Measurements from ENCODE around the gene PIK3R6.

DNA sequence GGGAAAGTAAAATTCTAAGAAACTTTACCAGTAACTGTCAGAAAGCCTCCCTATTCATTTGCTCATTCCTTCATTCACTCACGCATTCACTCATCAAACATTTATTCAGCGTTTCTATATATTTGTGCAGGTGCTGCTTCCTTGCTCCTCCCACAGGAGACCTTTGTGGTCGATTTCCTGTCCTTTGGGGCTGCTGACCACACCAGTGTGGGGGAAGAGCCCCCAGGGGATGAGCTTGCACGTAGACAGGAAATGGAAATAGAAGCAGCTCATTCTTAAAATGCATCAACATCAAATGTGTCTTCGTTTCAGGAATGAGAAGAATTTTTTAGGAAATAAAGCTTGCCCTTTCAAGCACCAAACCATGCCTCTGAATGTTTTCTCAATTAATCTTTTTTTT, 9.6 kb downstream of the PIK3R6 start:
- no peak for TF ChIP-seq EZH2 (IDR thresholded peaks at IDR 0.05; ENCODE audit: borderline replicate concordance, low read length)
- TF ChIP-seq, protein P1, sequence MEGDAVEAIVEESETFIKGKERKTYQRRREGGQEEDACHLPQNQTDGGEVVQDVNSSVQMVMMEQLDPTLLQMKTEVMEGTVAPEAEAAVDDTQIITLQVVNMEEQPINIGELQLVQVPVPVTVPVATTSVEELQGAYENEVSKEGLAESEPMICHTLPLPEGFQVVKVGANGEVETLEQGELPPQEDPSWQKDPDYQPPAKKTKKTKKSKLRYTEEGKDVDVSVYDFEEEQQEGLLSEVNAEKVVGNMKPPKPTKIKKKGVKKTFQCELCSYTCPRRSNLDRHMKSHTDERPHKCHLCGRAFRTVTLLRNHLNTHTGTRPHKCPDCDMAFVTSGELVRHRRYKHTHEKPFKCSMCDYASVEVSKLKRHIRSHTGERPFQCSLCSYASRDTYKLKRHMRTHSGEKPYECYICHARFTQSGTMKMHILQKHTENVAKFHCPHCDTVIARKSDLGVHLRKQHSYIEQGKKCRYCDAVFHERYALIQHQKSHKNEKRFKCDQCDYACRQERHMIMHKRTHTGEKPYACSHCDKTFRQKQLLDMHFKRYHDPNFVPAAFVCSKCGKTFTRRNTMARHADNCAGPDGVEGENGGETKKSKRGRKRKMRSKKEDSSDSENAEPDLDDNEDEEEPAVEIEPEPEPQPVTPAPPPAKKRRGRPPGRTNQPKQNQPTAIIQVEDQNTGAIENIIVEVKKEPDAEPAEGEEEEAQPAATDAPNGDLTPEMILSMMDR (conservative IDR thresholded peaks at IDR 0.05 in 1 of 2, IDR thresholded peaks at IDR 0.05 in 1 of 2; ENCODE audit: extremely low read depth in 1 of 2, insufficient read depth in 1 of 2, low read depth in 1 of 2, low read length in 2 of 2), result no peak
